Hepatocyte (in vitro differentiated cells): ENCODE data around the gene TRIM51G.
"Not testable (repeated sequence)": the region's sequence is repeated elsewhere in the genome, so short reads cannot be mapped to it uniquely, and the experiment has no call there.

Experiments
- EZH2 ChIP-seq: fragments of 200-600 bp; sonication (generic); IDR thresholded peaks from 2 replicates; pipeline ENCODE4 v1.6.1; 2016; ENCODE audit warnings: antibody characterized with exemption, mild to moderate bottlenecking, borderline replicate concordance
- TF ChIP-seq, protein P1 (sequence below): fragments of 200-600 bp; sonication (generic); IDR thresholded peaks from 2 replicates; pipeline ENCODE4 v1.5.1; 2016; ENCODE audit warnings: antibody characterized with exemption, mild to moderate bottlenecking; ENCODE audit not compliant: poor library complexity

DNA sequence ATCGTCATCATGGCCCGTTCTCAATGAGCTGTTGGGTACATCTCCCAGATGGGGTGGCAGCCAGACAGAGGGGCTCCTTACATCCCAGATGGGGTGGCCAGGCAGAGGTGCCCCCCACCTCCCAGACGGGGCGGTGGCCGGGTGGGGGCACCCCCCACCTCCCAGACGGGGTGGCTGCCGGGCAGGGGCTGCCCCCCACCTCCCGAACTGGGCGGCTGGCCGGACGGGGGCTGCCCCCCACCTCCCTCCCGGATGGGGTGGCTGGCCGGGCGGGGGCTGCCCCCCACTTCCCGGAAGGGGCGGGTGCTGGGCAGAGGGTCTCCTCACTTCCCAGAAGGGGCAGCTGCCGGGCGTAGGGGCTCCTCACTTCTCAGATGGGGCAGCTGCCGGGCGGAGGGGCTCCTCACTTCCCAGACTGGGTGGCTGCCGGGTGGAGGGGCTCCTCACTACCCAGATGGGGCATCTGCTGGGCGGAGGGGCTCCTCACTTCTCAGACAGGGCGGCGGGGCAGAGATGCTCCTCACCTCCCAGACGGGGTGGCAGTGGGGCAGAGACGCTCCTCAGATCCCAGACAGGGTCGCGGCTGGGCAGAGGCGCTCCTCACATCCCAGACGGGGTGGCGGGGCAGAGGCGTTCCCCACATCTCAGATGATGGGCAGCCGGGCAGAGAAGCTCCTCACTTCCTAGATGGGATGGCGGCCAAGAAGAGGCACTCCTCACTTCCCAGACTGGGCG lies 28.2 kb downstream of the TRIM51G start:
- TF ChIP-seq, protein P1, sequence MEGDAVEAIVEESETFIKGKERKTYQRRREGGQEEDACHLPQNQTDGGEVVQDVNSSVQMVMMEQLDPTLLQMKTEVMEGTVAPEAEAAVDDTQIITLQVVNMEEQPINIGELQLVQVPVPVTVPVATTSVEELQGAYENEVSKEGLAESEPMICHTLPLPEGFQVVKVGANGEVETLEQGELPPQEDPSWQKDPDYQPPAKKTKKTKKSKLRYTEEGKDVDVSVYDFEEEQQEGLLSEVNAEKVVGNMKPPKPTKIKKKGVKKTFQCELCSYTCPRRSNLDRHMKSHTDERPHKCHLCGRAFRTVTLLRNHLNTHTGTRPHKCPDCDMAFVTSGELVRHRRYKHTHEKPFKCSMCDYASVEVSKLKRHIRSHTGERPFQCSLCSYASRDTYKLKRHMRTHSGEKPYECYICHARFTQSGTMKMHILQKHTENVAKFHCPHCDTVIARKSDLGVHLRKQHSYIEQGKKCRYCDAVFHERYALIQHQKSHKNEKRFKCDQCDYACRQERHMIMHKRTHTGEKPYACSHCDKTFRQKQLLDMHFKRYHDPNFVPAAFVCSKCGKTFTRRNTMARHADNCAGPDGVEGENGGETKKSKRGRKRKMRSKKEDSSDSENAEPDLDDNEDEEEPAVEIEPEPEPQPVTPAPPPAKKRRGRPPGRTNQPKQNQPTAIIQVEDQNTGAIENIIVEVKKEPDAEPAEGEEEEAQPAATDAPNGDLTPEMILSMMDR = not testable (repeated sequence)
- TF ChIP-seq EZH2 = not testable (repeated sequence)
